Lower leg skin (tissue), 3 donors: Measurements from ENCODE around the gene LHFPL3.

Experiments
- POLR2A ChIP-seq, 2 donors: fragments of 450-650 bp; IDR thresholded peaks; one replicate each; pipeline ENCODE4 v1.6.1; 2016 to 2017; ENCODE audit warnings: antibody characterized with exemption in 2 of 2, mild to moderate bottlenecking in 1 of 2, moderate library complexity in 1 of 2
- TF ChIP-seq, protein P1 (sequence below), 3 donors: fragments of 450-650 bp; IDR thresholded peaks; one replicate each; pipeline ENCODE4 v1.5.1; 2016; ENCODE audit warnings: antibody characterized with exemption in 3 of 3, mild to moderate bottlenecking in 3 of 3, moderate library complexity in 2 of 3

GRCh38 chr7:104846731-104847130 is 518.3 kb downstream of the LHFPL3 start:
- TF ChIP-seq, protein P1, sequence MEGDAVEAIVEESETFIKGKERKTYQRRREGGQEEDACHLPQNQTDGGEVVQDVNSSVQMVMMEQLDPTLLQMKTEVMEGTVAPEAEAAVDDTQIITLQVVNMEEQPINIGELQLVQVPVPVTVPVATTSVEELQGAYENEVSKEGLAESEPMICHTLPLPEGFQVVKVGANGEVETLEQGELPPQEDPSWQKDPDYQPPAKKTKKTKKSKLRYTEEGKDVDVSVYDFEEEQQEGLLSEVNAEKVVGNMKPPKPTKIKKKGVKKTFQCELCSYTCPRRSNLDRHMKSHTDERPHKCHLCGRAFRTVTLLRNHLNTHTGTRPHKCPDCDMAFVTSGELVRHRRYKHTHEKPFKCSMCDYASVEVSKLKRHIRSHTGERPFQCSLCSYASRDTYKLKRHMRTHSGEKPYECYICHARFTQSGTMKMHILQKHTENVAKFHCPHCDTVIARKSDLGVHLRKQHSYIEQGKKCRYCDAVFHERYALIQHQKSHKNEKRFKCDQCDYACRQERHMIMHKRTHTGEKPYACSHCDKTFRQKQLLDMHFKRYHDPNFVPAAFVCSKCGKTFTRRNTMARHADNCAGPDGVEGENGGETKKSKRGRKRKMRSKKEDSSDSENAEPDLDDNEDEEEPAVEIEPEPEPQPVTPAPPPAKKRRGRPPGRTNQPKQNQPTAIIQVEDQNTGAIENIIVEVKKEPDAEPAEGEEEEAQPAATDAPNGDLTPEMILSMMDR (IDR thresholded peaks at IDR 0.05), result no peak
- no peak for TF ChIP-seq POLR2A (IDR thresholded peaks at IDR 0.05)
